GM19351 (cell line): Measurements from ENCODE around the gene MAP2K6.
A peak's percentile ranks its signal among the peaks of the same experiment; 100 is the strongest.

Source experiments
- ATAC-seq: cut with Tn5 transposase; IDR thresholded peaks from one replicate; pipeline ENCODE4 v1.9.1; 2021; ENCODE audit warnings: mild to moderate bottlenecking, moderate library complexity; ENCODE audit not compliant: unreplicated experiment

Gene MAP2K6

DNA sequence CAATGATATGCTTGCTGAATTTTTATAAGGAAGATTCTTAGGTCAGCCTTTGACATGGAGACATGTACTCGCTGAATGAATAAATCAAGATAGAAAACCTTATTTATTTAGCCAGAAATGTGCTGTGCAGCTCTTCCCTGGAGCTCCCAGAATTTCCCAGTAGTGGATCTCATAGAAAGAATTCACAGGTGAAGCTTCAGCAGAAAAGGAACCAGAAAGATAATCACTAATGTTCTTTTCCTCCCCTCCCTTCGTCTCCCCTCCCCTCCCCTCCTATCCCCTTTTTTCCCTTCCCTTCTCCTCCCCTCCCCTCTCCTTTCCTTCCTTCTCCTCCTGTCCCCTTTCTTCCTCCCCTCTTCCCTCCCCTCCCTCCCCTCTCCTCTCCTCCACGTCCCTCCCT, 158.2 kb downstream of the MAP2K6 start:
- no peak for ATAC-seq

DNA sequence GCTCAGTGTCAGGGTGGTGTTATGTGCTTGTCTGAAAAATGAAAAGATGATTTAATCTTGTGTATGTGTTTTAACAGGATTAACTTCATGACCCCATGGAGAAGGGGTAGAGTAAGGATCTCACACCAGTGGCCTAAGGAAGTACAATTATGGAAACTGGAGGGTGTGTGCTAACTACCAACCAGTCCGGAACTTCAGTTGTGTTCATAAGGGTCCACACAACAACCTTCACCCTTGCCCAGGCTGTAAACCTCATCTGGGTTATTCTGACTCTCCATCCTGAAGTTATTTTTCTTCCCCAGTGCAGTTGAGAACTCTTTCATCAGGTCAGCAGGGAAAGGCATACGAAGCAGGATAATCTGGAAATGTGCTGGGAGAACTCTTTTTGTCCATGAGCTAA, 158.9 kb downstream of the MAP2K6 start:
- no peak for ATAC-seq

DNA sequence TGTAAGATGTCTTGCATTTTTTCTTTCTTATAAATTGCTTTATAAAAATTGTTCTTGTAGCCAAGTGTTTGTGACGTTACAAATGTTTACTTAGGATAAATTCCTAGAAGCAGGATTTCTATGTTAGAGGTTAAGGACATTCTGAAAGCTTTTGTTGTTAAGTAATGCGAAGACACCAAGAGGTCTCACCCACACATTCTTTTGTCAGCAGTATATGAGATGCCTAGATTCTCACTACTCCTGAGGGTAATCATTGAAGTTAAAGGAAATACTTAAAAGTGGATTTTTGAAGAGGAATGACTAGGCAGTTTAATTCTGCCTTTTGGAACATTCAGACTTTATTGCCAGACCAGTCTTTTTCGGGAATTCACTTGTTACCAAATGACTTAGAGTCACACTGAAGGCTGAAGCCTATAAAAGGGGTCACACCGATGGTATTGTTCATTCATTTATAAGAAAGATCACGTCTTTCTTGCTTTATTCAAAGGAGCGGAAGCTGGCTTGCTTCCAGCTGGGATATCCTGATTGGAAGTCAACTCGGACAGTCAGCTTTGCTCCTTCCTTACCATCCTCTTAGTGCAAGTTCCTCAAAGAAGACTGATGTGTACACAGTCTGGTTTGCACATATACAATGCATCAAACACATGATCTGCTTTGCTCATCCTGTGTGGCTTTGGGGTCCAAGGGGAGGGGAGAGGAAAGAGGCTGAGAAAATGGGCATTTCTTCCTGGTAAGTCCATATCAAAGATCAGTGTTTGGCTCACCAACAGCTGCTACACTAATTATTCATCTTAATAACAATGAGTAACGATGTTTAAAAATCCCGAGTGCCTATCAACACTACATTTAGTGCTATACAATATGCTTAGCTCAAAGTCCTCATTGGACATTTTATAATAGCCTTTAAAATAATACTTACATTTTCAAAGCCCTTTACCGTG, 160.0 kb downstream of the MAP2K6 start:
- ATAC-seq = no peak

DNA sequence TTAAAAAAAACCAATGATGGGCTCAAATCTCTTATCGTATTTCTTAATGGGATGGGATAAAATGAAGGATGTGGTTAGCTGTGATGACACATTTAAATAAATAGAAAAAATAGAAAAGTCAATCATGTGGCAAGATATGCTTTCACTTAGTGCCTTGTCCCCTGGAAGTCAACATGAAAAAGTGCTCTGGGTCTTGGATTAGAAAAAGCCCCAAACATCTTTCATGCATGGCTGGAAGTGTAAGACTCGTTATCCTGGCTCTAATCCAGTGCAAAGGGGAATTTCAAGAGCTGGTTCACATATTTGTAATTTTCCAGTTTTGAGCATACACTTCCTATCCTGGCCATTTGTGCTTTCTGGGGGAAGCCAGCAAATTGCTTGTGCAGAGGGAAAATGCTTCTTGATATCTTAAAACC, 160.9 kb downstream of the MAP2K6 start:
- ATAC-seq = no peak

DNA sequence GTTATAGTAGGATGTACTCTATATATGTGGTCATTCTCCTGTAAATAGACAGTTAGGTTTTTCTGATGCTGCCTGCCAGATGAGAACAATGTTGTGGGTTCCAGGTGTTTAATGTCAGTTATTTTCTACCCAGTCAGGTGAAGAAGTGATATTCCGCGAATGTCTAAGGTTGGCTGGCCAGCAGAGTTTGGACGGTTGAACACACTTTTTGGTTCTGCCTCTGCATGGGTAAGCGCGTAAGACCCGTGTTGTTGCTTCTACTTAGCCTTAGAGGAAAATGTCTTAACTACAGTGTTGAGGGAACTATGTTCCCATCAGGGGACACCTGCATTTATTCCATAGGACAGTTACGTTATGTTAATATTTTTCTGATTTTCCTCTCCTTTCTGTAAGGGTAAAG, 162.6 kb downstream of the MAP2K6 start:
- ATAC-seq = no peak

DNA sequence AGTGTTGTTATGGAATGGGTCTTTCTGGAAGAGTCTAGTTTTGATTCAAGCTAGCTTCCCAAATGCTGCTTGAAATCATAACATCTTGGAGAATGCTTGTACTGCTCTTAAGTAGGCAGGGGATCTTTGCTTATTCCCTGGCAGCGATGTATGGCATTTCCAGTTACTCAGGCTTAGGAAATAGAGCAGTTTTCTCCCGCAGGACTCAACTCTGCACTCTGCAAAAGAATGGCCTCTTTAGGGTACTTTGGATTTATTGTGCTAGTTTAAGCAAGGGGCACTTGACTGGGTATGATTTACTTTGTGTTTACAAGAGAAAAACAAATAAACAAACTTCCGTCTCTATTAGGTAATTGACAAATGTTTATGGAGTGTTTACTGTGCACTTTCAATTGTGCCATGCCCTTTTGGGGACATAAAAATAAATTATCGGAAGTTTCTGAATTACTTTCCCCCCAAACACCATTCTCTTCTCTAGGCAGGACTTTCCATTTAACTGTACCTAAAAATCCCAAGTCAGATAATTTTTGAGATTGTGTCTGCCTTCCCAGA, 164.0 kb downstream of the MAP2K6 start:
- no peak for ATAC-seq

DNA sequence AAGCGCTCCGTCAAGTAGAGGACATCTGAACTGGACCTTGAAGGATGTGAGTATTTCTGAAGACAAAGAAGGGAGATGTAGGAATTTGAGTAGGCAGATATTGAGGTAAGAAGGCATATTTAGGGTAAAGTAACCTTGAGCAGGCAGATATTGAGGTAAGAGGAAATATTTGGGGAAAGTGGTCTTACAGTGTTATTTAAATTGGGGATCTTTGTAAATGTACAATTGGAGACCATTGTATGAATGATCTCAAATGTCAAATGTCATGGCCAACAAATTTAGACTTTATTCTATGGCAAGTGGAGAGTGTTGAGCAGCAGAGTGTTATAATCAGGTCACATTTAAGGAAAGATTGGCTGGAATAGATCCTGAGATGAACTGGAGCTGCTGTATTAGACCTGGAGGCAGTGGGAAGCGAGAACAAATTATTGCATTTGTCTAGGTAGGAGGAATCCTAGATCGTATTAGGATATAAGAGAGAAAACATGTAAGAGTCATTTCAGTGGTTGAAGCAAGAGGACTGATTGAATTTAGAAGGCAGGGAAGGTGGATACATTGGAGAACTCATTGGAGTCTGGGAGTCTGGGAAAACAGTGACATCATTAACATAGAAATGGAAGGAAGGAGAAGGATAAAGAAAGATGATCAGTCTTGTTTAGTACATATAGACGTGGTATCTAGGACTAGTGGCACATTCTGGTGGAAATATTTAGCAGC, 165.6 kb downstream of the MAP2K6 start:
- ATAC-seq = no peak

DNA sequence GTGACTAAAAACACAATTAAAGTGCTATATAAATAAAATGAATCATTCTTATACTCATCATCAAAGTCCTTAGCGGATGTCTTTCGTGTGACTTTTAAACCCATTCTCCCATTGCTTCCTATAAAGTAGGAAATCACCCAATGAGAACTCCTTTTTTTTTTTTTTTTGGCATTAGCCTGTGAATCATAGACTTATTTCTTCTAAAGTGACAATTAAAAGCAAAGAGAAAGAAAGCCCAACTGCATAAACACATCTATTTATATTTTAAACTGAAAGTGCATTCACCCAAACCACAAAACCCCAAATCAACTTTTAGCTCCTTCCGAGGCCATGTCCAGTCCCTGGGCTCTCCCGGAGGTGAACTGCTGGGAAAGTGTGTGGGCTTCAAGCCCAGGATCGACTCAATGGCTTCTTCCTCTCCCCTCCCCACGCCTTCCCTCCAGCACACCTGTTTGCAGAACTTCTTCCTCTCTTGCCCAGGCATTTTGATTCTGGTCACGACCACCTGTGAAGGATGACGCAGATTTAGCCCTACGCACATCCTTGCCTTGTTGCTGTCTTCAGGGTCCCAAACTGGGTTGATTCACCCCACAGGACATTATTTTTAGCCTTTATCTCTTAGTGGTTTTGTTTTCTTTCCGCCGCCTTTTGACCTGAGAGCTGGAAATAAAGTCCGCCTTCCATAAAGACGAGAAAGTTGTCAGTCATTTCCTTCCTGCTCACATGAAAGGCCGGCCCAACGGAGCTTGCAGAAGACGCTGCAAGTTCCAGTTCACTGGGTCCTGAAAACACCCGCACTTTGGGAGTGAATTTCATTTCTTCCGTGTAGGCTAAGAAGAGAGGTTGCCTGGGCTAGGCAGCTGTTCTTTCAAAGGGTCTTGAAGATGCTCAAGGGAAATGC, 166.8 kb downstream of the MAP2K6 start:
- peak; percentile 75 for ATAC-seq

DNA sequence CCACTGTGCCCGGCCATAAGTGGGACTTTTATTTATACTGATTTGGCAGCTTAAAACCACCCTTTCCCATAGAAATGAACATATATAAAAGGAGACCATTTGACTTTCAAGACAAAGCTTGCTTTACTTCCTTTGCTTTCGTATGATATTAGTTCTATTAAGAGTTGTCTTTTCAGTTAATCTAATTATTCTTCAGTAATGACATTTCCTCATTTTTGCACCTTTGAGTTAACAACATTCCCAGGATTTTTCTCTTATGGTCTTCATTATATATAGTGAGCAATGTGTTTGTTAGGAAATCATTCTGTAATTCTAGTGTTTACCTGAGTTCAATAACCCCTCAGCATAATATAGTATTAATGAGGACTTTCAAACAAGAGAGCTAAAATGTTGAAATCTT, 173.8 kb downstream of the MAP2K6 start:
- no peak for ATAC-seq

DNA sequence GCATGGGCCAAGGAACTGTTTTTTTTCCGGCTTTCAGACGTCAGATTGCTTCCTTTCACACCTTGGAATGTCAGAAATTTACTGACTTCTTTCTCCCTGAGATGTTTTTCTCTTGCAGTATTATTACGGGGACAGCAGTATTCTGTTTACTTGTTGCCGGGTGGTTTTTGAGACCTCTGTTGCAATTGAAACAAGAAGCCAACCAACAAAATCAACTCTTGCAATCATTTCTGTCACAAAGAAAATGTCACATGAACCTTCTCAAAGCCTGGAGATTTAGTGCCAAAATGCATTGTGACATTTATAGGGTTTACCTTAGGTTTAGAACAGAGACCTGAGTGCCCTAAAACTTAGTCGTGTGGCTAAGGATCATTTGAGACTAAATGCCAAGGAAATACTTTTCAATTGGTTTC, 174.3 kb downstream of the MAP2K6 start:
- ATAC-seq = no peak

DNA sequence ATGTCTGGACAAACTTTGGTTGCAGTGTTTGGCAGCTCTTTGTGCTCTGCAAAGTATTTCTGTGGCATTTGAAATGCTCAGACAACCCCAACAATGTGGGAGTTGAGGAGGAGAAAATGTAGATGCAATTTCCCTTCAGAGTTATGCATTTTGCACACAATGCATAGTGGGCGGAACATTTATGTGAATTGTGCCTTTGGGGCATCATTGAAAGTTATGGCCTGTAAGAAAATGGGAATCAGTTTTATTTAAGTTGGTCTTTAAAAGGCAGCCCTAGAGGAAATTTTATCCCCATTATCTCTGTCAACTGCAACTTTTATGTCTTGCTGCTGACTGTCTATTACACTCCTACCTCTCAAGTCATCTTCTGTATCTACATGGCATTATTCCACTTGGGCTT, 176.2 kb downstream of the MAP2K6 start:
- ATAC-seq = no peak

DNA sequence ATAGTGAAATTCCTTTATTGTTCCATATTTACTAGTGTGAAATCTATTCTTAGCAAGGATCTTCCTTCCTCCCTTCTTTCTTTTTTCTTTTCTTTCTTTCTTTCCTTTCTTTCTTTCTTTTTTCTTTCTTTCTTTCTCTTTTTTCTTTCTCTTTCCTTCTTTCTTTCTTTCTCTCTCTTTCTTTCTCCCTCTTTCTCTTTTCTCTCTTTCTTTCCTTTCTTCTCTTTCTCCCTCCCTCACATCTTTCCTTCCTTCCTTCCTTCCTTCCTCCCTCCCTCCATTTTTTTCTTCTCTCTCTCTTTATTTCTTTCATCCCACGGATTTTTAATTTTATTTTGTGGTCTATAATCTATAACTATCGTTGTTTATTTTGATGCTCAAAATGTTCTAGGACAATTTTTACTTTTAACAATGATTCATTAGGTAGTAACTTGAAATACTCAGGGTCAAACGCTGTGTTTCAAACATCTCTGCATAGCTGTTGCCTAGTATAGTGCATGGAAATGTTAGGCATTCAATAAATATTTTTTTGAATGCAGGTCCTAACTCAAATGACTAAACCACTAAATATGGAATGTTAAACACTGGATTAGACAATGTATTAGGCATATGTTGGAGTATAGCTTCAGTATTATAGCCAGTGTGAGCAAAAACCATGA, 178.3 kb downstream of the MAP2K6 start:
- no peak for ATAC-seq

DNA sequence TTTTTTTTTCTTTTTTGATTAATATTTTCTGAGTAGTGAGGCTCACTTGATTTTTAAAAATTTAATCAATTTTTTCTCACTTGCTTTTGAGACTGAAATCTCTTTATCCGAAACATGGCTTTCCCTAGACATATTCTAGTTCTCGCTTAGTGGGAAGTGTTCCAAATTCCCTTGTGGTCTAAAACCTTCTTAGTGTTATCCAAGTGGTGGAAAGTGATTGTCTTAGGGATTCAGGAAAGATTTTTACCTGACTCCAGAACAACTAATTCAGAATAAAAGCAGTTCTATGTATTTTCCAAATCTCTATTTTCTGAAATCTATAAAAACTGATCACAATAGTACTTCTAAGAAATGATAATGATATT, 178.8 kb downstream of the MAP2K6 start:
- no peak for ATAC-seq

DNA sequence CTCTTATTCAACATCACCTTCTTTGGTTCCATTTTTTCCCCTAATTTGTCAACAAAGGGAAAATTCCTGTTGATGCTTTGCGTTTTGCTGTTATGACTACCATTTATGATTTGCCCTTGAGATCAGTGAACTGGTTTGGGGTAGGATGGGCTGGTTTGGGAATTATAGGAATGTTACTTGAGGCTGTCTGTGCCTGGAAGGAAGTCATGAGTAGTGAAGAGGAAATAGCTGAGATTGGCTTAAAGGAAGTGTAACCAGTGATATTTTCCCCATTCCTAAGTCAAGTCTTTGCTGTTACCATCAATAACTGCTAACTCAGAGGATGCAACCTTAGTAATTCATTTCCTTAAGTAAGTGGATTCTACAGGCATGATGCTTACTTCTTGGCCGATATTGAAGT, 179.2 kb downstream of the MAP2K6 start:
- no peak for ATAC-seq

DNA sequence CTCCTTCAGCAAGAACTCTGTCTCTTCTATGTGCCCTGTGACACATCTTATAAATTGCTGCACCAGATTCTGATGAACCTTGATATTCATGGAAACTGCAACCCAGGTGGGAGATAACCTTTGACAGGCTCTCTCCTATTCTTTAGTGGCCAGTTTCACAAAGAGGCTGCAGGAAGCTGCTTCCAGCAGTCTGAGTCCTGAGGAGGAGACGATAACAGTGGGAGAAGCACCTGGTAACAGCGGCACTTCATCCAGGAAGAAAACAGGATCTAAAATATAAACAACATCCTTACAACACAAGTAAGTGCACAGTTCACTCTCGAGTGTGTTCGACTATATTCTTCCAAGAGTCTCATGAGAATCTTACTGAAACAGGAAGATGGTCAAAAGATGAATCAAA, 180.1 kb downstream of the MAP2K6 start:
- no peak for ATAC-seq

DNA sequence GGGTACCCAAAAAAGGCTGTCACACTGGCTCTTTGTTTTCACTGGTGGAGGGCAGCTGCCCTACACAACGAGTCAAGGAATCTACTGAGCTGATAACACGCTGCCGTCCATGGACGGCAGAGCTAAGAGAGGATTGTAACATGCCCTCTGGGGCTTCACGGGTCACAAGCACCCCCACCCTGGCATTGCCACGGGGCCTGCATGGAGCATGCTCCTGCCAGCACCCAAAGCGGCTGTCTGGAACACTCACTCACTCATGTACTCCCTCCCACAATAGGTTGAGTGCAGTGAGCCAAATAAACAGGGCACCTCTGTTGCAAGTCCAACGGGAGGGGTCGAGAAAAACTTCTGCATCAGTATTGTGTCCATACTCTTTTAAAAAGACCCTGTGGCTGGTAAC, 181.6 kb downstream of the MAP2K6 start:
- no peak for ATAC-seq

DNA sequence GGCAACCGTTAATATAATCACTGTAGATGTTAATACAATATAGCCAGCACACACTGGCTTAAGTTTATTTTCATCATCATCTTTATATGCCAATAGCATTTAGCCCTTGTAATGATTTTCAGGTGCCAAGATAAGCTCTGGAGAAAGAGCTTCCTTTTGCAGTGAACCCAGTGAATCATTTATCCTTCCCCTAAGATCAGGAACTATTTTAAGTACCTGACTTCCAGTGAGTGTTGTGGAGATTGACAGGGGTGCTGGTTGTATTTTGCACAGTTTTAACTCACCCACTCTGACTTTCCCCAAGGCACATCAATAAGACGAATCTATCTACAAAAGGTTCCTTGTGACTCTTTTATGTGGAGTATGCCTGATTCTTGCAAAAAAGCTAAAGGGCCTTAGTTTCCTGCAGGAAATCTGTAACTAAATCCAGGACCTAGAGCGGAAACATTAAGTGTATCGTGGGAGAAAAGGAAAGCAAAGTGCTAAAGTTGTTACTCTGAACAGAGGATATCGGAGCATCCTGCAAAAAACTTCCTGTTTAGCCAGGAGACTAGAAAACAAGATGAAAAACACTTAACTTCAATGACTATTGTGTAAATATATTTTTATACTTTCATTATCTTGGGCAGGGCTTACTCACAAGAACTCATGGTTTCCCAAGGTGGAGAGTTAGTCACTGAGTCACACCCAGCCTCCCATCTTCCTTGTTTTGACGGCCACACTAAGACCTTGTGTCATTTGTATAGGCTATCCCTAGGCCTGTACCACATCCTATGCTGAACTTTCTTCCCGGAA, 183.6 kb downstream of the MAP2K6 start:
- no peak for ATAC-seq

DNA sequence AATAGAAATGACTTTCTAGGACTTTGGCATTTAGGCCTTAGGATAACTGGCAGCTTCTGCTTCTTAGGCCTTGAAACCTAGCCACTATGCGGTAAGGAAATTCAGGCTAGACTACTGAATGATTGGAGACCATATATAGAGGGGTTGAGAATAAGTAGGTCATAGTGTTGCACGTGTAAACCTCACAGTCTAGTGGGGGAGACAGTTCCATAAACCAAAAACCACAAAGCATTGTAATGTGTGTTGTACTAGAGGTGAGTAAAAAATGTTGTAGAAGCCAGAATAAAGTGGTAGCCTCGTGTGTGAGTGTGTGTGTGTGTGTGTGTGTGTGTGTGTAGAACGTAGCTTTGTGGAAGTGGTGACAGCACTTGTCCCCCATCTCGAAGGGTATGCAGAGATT, 188.5 kb downstream of the MAP2K6 start:
- no peak for ATAC-seq
